Hypothalamus (tissue), 51 donors: ENCODE results near the gene CDC25C.
A peak's percentile ranks its signal among the peaks of the same experiment; 100 is the strongest.
"Not testable (repeated sequence)": the region's sequence is repeated elsewhere in the genome, so short reads cannot be mapped to it uniquely, and the experiment has no call there.

Experiments used
- DNase-seq, 51 donors: peaks; one replicate each; lab custom pipeline; 2025; lab: John Stamatoyannopoulos, UW

CDC25C gene

GRCh38 chr5:138349852-138350562 is 18.4 kb upstream of the CDC25C start:
- DNase-seq = no peak

- no peak for DNase-seq
Measured at GRCh38 chr5:138346889-138347288, 15.3 kb upstream of the CDC25C start.

DNA sequence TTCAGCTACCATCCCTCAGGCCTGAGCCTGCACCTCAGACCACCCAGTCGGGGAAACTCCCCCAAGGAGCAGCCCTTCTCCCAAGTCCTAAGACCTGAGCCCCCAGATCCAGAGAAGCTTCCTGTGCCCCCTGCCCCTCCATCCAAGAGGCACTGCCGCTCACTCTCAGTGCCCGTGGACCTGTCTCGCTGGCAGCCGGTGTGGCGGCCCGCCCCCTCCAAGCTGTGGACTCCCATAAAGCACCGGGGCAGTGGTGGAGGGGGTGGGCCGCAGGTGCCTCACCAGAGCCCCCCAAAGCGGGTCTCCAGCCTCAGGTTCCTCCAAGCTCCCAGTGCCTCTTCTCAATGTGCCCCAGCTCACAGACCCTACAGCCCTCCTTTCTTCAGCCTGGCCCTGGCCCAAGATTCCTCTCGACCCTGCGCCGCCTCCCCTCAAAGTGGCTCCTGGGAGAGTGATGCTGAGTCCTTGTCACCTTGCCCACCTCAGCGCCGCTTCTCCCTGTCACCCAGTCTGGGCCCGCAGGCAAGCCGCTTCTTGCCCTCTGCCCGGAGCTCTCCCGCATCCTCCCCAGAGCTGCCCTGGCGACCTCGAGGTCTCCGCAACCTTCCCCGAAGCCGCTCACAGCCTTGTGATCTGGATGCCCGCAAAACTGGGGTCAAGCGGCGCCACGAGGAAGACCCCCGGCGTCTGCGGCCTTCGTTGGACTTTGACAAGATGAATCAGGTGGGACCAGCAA is 13.5 kb upstream of the CDC25C start:
- DNase-seq = no peak

GRCh38 chr5:138340008-138340407 is 8.4 kb upstream of the CDC25C start:
- DNase-seq = no peak

GRCh38 chr5:138339464-138339863 is 7.9 kb upstream of the CDC25C start:
- DNase-seq = no peak

GRCh38 chr5:138339091-138339456 is 7.5 kb upstream of the CDC25C start:
- peak in 14 of 51 donors; percentile 4 to 69 (median 18) for DNase-seq

DNA sequence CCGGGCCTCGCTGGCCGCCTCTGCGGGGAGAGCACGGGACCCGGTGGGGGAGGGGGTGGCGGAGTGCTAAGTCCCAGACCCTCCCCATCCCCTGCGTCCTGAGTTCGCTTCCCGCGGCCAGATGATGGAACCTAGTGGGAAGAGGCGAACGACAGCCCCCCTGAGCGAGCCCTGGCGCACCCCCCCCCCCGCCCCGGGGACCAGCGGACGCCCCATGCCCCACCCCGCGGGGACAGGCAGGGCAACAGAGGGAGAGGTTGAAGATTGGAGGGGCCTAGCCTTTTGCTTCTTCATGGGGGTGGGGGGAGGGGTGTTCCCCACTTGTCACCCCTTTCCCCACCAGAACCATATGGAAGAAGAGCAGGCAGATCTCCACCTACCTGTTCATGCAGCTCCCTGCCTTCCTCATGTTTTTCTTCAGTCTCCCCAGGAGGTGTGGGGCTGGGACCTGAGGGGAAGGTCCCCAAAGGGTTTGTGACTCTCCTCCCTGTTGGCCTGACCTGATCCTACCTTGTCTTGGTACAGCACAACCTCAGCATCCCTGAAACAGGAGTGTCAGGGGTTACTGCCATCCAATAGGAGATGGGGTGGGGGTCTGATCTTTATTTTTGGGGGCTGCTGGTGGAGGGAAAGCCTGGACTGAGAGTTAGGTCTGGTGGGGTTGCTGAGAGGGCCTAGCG is 6.9 kb upstream of the CDC25C start:
- DNase-seq = peak in 4 of 51 donors; percentile 32 to 43 (median 39)

DNA sequence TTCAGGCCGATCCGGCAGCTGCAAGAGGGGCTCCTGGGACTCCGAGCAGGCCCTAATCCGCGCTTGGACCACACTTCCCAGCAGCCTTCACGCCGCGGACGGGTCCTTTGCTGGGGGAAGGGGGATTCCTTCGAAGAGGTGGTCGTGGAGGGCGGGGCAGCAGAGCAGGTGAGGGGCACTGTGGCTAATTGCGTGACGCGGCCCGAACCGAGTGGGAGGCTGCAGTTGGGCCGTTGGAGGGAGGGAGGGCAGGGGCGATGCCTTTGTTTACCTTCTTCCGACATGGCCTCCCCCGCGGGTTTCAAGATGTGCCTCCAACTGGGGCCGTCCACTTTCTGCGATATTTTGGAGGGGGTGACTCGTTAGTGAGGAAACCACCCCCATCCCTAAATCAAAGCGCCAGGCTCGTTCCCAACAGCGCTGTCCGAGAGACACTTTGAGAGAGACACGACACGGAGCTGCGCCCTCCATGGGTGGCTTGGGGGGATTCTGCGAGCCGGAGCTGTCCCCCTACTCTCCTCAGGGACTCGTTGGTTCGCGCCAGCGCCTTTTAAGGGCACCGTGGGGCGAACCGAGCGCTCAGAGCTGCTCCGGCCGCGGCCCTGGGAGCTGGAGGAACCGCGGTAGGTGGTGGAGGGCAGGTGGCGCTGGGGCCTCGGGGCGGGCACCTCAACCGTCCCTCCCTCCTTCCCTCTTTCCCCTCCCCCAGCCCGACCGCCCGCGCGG is 6.2 kb upstream of the CDC25C start, which contains the start of gene FAM53C:
Gene FAM53C, plus strand, starts transcription at position 582 of the 726 bp plus-strand sequence. CDS start 3,070 bp downstream, outside the sequence.
- DNase-seq = peak; percentile 70 to 100 (median 92)

GRCh38 chr5:138336952-138337684 is 5.5 kb upstream of the CDC25C start:
- DNase-seq = peak in 29 of 51 donors; percentile 70 to 97 (median 83)

DNA sequence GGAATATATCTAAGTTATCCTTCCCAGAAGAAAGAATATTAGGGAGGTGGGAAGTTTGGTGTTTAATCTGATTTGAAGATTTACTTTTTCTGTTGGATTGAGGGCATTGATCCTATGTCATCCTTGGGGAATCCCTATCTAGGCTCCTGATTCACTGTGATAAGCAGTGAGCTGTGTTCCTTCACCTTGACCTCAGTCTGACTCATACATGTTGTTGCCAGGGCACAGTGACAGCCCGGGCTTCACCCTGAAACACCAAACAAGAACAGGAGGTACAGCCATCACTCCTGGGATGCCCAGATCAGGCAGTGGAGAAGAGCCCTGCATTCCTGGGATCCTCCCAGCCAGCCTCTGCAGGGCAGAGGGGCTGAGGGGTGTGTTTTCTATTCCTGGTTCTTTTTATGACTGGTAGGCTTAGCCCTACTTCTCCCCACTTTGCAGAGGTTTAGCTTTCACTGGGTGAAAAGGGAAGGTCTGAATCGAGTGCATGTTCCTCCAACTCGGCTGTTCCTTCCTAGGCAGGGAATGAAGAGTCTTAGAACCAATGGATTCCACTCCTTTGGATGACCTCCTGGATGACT is 3.4 kb upstream of the CDC25C start:
- DNase-seq = no peak

DNA sequence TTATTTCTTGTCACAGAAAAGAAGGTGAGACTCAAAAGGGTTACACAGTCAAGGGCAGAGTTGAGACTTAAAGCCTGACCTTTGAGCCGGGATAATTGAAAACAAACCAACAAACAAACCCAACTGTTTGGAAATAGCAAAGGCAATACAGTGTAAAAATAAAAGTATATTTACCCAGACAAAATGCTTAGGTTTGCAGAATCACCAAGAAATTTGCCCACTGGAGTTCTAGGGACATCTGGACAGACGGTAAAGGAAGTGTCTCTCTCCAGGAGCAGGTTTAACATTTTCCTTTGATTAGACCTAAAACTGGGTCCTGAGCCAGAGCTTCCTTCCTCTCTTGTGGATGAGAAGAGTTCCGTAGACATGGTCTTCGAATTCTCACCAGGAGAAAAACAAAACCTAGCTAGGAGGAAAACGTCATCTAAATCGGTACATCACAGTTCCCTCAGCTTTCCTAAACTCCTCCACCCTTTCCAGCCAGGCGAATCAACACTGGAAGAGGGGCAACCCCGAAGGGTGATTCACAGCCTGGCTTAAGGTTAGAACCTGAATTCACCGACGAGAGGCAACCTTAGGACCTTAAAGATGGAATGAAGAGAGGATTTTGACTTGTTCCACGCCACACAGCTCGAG is 673 bp downstream of the CDC25C start:
- DNase-seq = no peak

DNA sequence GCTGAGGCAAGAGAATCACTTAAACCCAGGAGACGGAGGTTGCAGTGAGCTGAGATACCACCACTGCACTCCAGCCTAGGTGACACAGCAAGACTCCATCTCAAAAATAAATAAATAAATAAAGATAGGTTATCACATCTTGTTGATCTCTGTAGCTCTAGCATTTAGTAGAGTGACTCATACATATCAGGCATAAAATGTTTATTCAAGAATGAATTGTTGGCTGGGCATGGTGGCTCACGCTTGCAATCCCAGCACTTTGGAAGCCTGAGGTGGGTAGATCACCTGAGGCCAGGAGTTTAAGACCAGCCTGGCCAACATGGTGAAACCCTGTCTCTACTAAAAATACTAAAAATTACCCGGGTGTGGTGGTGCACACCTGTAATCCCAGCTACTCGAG is 13.4 kb downstream of the CDC25C start:
- not testable (repeated sequence) for DNase-seq

DNA sequence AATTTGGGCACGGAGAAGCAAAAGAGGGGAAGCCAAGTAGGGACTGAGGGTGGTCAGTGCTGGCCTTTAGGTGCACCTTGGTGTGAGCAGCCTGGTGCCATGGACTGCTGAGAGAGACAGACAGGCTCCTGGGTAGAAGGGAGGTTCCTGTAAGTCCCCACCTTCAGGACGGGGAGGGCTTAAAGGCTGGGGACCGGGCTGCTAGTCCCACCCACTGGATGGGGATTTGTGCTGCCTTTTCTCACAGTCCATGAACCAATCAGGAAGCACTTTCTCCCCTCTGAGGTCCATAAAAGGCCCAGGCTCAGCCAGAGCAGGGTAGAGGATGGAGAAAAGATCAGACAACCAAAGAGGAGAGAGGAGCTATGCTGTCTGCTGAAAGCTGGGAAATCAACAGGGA is 15.2 kb downstream of the CDC25C start:
- no peak for DNase-seq

- no peak for DNase-seq
Measured at GRCh38 chr5:138315751-138316278, 15.8 kb downstream of the CDC25C start.

DNA sequence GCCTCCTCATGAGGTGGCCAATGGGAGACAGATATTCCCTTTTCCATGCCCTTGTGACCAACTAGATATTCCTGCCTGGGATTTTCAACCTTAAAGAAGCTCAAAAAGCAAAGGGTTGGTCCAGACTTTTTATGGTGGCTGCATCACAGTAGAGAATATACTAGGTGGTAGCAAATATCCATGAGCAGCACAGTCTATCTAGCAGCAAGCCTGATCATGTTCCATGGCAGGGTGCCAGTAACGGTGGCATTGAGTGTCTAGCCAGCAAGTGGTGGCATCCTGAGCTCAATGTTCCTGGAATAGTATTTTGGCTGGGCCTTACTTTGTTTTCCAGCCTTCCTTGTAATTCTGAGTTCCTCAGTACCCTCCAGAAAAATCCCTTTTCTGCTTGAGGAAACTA is 25.8 kb downstream of the CDC25C start:
- no peak for DNase-seq

GRCh38 chr5:138303372-138303771 is 28.2 kb downstream of the CDC25C start:
- DNase-seq = no peak

GRCh38 chr5:138289296-138289695 is 42.3 kb downstream of the CDC25C start:
- no peak for DNase-seq

DNA sequence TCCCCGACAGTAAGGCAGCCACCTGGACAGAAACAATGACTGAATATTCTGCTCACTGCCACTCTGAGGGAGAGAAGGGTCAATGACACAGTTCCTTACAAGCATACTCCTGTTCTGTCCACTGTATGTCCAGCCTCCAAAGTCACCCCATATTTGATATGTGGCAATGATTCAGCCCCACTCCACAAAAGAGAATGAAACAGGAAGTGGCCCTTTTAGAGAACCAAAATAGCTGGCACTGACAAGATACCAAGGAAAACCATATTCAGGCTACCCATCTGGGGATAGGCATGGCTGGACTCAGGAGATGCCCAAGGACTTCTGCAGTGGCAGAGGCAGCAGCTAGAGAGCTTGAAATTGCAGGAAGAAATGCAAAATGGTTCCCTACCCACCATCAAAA is 44.4 kb downstream of the CDC25C start:
- no peak for DNase-seq
